Measurements from ENCODE around the gene GINM1. TPM values are rescaled to one million over a fixed set of nuclear protein-coding genes. Genes with fewer than 3 reads are reported as not detected.
A peak's percentile ranks its signal among the peaks of the same experiment; 100 is the strongest.

GINM1 gene
- total and polyA plus RNA-seq, 2 of the 8 experiments (the other 6 are each of a cell fraction or from before 2014, with no cell fraction given): 5.1 to 21.6 TPM

- no peak for TF ChIP-seq RNF2 (IDR thresholded peaks at IDR 0.05; ENCODE audit: borderline replicate concordance, low read depth, low read length, missing control alignments, poor library complexity, severe bottlenecking)
- TF ChIP-seq, protein P1, sequence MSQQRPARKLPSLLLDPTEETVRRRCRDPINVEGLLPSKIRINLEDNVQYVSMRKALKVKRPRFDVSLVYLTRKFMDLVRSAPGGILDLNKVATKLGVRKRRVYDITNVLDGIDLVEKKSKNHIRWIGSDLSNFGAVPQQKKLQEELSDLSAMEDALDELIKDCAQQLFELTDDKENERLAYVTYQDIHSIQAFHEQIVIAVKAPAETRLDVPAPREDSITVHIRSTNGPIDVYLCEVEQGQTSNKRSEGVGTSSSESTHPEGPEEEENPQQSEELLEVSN (IDR thresholded peaks at IDR 0.05): peak; percentile 17; the same call in 1 of the 2 replicates
- TF ChIP-seq KDM4A (IDR thresholded peaks at IDR 0.05; ENCODE audit: low read depth, low read length, severe bottlenecking): peak; percentile 71
- peak; percentile 87 for TF ChIP-seq YY1 (IDR thresholded peaks at IDR 0.05; ENCODE audit: low read depth, low read length)
- peak; percentile 91 for TF ChIP-seq RBBP5 (IDR thresholded peaks at IDR 0.05; ENCODE audit: borderline replicate concordance, low read depth, low read length)
- TF ChIP-seq TBP (IDR thresholded peaks at IDR 0.05; ENCODE audit: low read depth, low read length): peak; percentile 44; the same call in 1 of the 2 replicates
- peak; percentile 87 for TF ChIP-seq PHF8 (conservative IDR thresholded peaks at IDR 0.05; ENCODE audit: low read depth, low read length)
Observed at GRCh38 chr6:149566410-149567193, 427 bp downstream of the GINM1 start (continued).

Measured in H1 (cell line).